HCT116 (cell line): ENCODE results near the gene SNRNP27. TPM values are rescaled to one million over a fixed set of nuclear protein-coding genes. Genes with fewer than 3 reads are reported as not detected.

Experiments used
- ATAC-seq: fragments of 200-7000 bp; cut with Tn5 transposase; 2 replicates; pipeline ENCODE4 v1.9.1; 2020; ENCODE audit warnings: mild to moderate bottlenecking, moderate library complexity
- BruUV-seq: library from RNA; stranded (reverse); fragments of 400-500 nt; replicated peaks from 2 replicates; lab custom pipeline; 2021; lab: Mats Ljungman, UMichigan
- CTCF ChIA-PET: fragments of 300-600 bp; sonication (Branson Sonifier 250); formaldehyde crosslinking; loops from one replicate; lab custom pipeline; 2021; ENCODE audit warnings: antibody characterized with exemption; lab: Charles Lee
- POLR2A ChIA-PET: fragments of 300-600, 350-600 bp; sonication (Branson Sonifier 250); formaldehyde crosslinking; loops from one replicate; lab custom pipeline; 2021; ENCODE audit warnings: antibody characterized with exemption; lab: Charles Lee
- RAD21 ChIA-PET, 2 experiments: fragments of 300-600 bp; sonication (Branson Sonifier 250); formaldehyde crosslinking; loops; one replicate each; lab custom pipeline; 2023; ENCODE audit warnings: low total read pairs in 2 of 2; ENCODE audit not compliant: uncharacterized antibody in 2 of 2, unreplicated experiment in 2 of 2, low non-redundant PET in 1 of 2; lab: Charles Lee
- DNase-seq: peaks from one replicate; pipeline ENCODE4 v3.0.0-alpha.2; 2010; ENCODE audit warnings: low read depth, low spot score
- H2AFZ ChIP-seq: fragments of 200-600 bp; shearing (Covaris generic), sonication (generic); 2 replicates; pipeline ENCODE4 v1.6.1; 2017; ENCODE audit warnings: low read depth, mixed run types, mixed read lengths, antibody characterized with exemption, low read length; ENCODE audit not compliant: poor library complexity, severe bottlenecking
- H3K27ac ChIP-seq: 2 replicates; pipeline ENCODE4 v1.5.1; 2012; ENCODE audit warnings: low read depth, low read length
- H3K27me3 ChIP-seq: fragments of 200-600 bp; sonication (generic); 2 replicates; pipeline ENCODE4 v1.6.1; 2016; ENCODE audit warnings: mixed run types, low read length, mixed read lengths; ENCODE audit not compliant: insufficient read depth
- H3K36me3 ChIP-seq, 2 experiments: fragments of 200-500 bp in 1 of 2; fragments of 200-600 bp in 1 of 2; sonication (Bioruptor generic) in 1 of 2; sonication (generic) in 1 of 2; 2 replicates each; pipeline versions ENCODE4 v1.5.1 to v1.6.1; 2014 to 2016; ENCODE audit warnings: low read length in 2 of 2, inconsistent platforms in 1 of 2, mixed read lengths in 1 of 2, mixed run types in 1 of 2; ENCODE audit not compliant: insufficient read depth in 2 of 2, control insufficient read depth in 1 of 2
- H3K4me1 ChIP-seq, 2 experiments: fragments of 200-600 bp in 1 of 2; sonication (generic) in 1 of 2; 2 replicates each; pipeline versions ENCODE4 v1.5.1 to v1.6.1; 2012 to 2017; ENCODE audit warnings: low read length in 2 of 2, inconsistent platforms in 1 of 2, mild to moderate bottlenecking in 1 of 2, mixed read lengths in 1 of 2, mixed run types in 1 of 2, moderate library complexity in 1 of 2; ENCODE audit not compliant: insufficient read depth in 2 of 2, control insufficient read depth in 1 of 2
- H3K4me2 ChIP-seq: fragments of 200-600 bp; sonication (generic); 2 replicates; pipeline ENCODE4 v1.6.1; 2017; ENCODE audit warnings: mixed run types, low read length, mixed read lengths
- H3K4me3 ChIP-seq, 2 experiments: fragments of 200-600 bp in 1 of 2; sonication (generic) in 1 of 2; replicated peaks in 1 of 2; 2 replicates each; pipeline ENCODE4 v1.5.1; 2011 to 2016; ENCODE audit warnings: low read length in 2 of 2, control low read depth in 1 of 2, low read depth in 1 of 2, mild to moderate bottlenecking in 1 of 2, mixed read lengths in 1 of 2, mixed run types in 1 of 2
- H3K79me2 ChIP-seq: fragments of 200-600 bp; sonication (generic); 2 replicates; pipeline ENCODE4 v1.6.1; 2017; ENCODE audit warnings: mild to moderate bottlenecking, mixed run types, low read length, moderate library complexity, mixed read lengths; ENCODE audit not compliant: insufficient read depth
- H3K9ac ChIP-seq: fragments of 200-600 bp; sonication (generic); 2 replicates; pipeline ENCODE4 v1.6.1; 2016; ENCODE audit warnings: low read length, mixed read lengths
- H3K9me2 ChIP-seq: fragments of 200-600 bp; sonication (generic), shearing (Covaris generic); 2 replicates; pipeline ENCODE4 v1.6.1; 2017; ENCODE audit warnings: mixed run types, mild to moderate bottlenecking, moderate library complexity; ENCODE audit not compliant: insufficient read depth
- H3K9me3 ChIP-seq, 2 experiments: fragments of 200-500 bp in 1 of 2; fragments of 200-600 bp in 1 of 2; sonication (Bioruptor generic) in 1 of 2; sonication (generic) in 1 of 2; 2 replicates each; pipeline ENCODE4 v1.6.1; 2014 to 2017; ENCODE audit warnings: low read length in 2 of 2, mixed read lengths in 2 of 2, inconsistent platforms in 1 of 2, low read depth in 1 of 2, mild to moderate bottlenecking in 1 of 2, mixed run types in 1 of 2, moderate library complexity in 1 of 2; ENCODE audit not compliant: control insufficient read depth in 1 of 2, insufficient read depth in 1 of 2
- H4K20me1 ChIP-seq: fragments of 200-600 bp; sonication (generic), shearing (Covaris generic); 2 replicates; pipeline ENCODE4 v1.6.1; 2017; ENCODE audit warnings: mixed run types, mild to moderate bottlenecking, moderate library complexity; ENCODE audit not compliant: insufficient read depth
- ATF3 ChIP-seq: IDR thresholded peaks from 2 replicates; pipeline ENCODE4 v1.6.1; 2012
- CBX3 ChIP-seq: IDR thresholded peaks from 2 replicates; pipeline ENCODE4 v1.6.1; 2012; ENCODE audit warnings: low read depth
- ELF1 ChIP-seq: IDR thresholded peaks from 2 replicates; pipeline ENCODE4 v1.6.1; 2012; ENCODE audit warnings: low read depth, borderline replicate concordance
- EZH2 ChIP-seq: fragments of 200-600 bp; sonication (generic); IDR thresholded peaks from 2 replicates; pipeline ENCODE4 v1.6.1; 2017; ENCODE audit warnings: antibody characterized with exemption, mixed run types
- EZH2phosphoT487 ChIP-seq: fragments of 200-600 bp; IDR thresholded peaks from 2 replicates; pipeline ENCODE4 v1.6.1; 2018; ENCODE audit warnings: antibody characterized with exemption, borderline replicate concordance
- POLR2A ChIP-seq: IDR thresholded peaks from 2 replicates; pipeline ENCODE4 v1.7.0; 2011; ENCODE audit warnings: borderline replicate concordance; ENCODE audit not compliant: insufficient read depth, insufficient read length; ENCODE audit errors: extremely low read depth
- REST ChIP-seq: IDR thresholded peaks from 2 replicates; pipeline ENCODE4 v1.6.1; 2012; ENCODE audit warnings: low read depth
- SP1 ChIP-seq: IDR thresholded peaks from 2 replicates; pipeline ENCODE4 v1.6.1; 2012; ENCODE audit warnings: low read depth
- TCF7L2 ChIP-seq: IDR thresholded peaks from 2 replicates; pipeline ENCODE4 v1.7.0; 2011; ENCODE audit warnings: borderline replicate concordance, inconsistent platforms; ENCODE audit not compliant: insufficient read depth, insufficient read length; ENCODE audit errors: extremely low read depth
- YY1 ChIP-seq: IDR thresholded peaks from 2 replicates; pipeline ENCODE4 v1.6.1; 2011; ENCODE audit warnings: low read length, low read depth, moderate library complexity, mild to moderate bottlenecking; ENCODE audit not compliant: insufficient replicate concordance; ENCODE audit errors: extremely low read depth
- intact Hi-C: fragments of 100-400 bp; cut with micrococcal nuclease; formaldehyde crosslinking; loops from 2 replicates; pipeline ENCODE4 v1.10.0; 2022
- total RNA-seq: library from RNA; stranded (reverse); gene quantifications from one replicate; pipeline ENCODE4 v1.2.1, GENCODE V29; 2021; ENCODE audit not compliant: unreplicated experiment

SNRNP27 gene
- total RNA-seq, 1 experiment from 2014 or later = 44.4 TPM

- no peak overlapping the region for H2AFZ ChIP-seq
- H4K20me1 ChIP-seq = no peaks in the 10 kb centered on the region
- intact Hi-C loops = no loop called here
- H3K4me3 ChIP-seq = no peak overlapping the region
- ChIA-PET POLR2A (no interaction called here), RAD21 (no interaction called here), CTCF (no interaction called here)
- no peak overlapping the region for H3K27ac ChIP-seq
- no peaks in the 10 kb centered on the region for H3K79me2 ChIP-seq
- no peaks in the 10 kb centered on the region for H3K9me3 ChIP-seq
- DNase-seq (no peak), ATAC-seq (no peak)
- no peaks in the 10 kb centered on the region for H3K9me2 ChIP-seq
- BruUV-seq = no TSS peak
- H3K27me3 ChIP-seq = no peaks in the 10 kb centered on the region
- TF ChIP-seq SP1 = no peak
- no peak for TF ChIP-seq YY1
- TF ChIP-seq ATF3 = no peak
- TF ChIP-seq CBX3 = no peak
- no peak for TF ChIP-seq EZH2phosphoT487
- TF ChIP-seq EZH2 = no peak
- no peak for TF ChIP-seq POLR2A
- no peak for TF ChIP-seq ELF1
- no peak for TF ChIP-seq TCF7L2
- no peak for TF ChIP-seq REST
- no peaks in the 10 kb centered on the region; a peak in 1 of 4 replicates for H3K36me3 ChIP-seq
- 0 out of 4 replicates have a peak, but pooled peaks cover 0 to 3% of the 10 kb centered on the region in 2 experiments for H3K4me1 ChIP-seq
- H3K9ac ChIP-seq = no peak overlapping the region
- no peak overlapping the region for H3K4me2 ChIP-seq
Observed at GRCh38 chr2:69940691-69941090, 46.9 kb downstream of the SNRNP27 start.
